Mesendoderm (in vitro differentiated cells): ENCODE data around the gene TMEM94.
"Not testable (repeated sequence)": the region's sequence is repeated elsewhere in the genome, so short reads cannot be mapped to it uniquely, and the experiment has no call there.

ENCODE experiments used
- DNase-seq: peaks from one replicate; pipeline ENCODE4 v3.0.0; 2013
- H2AK5ac ChIP-seq: 2 replicates; pipeline ENCODE4 v1.6.1; 2013; ENCODE audit warnings: low read length, inconsistent platforms
- H2BK120ac ChIP-seq: 2 replicates; pipeline ENCODE4 v1.6.1; 2013; ENCODE audit warnings: low read depth, mild to moderate bottlenecking, low read length, moderate library complexity, mixed read lengths
- H2BK15ac ChIP-seq: replicated peaks from 2 replicates; pipeline ENCODE4 v1.6.1; 2013; ENCODE audit warnings: low read depth, mild to moderate bottlenecking, moderate library complexity
- H2BK5ac ChIP-seq: 2 replicates; pipeline ENCODE4 v1.6.1; 2013; ENCODE audit warnings: low read length, inconsistent platforms
- H3K18ac ChIP-seq: 2 replicates; pipeline ENCODE4 v1.6.1; 2013; ENCODE audit warnings: mild to moderate bottlenecking, low read length, mixed read lengths
- H3K23ac ChIP-seq: one replicate; pipeline ENCODE4 v1.6.1; 2013; ENCODE audit warnings: low read length
- H3K27ac ChIP-seq: 2 replicates; pipeline ENCODE4 v1.5.1; 2013; ENCODE audit warnings: low read depth, mild to moderate bottlenecking, inconsistent platforms, low read length, moderate library complexity
- H3K27me3 ChIP-seq: 2 replicates; pipeline ENCODE4 v1.6.1; 2013; ENCODE audit warnings: low read length, control low read depth, mild to moderate bottlenecking, inconsistent platforms; ENCODE audit not compliant: insufficient read depth, poor library complexity
- H3K36me3 ChIP-seq: 2 replicates; pipeline ENCODE4 v1.6.1; 2013; ENCODE audit warnings: low read length, inconsistent platforms; ENCODE audit not compliant: control insufficient read depth, insufficient read depth
- H3K4ac ChIP-seq: one replicate; pipeline ENCODE4 v1.6.1; 2013; ENCODE audit warnings: low read depth, mild to moderate bottlenecking, low read length, moderate library complexity
- H3K4me1 ChIP-seq: 2 replicates; pipeline ENCODE4 v1.6.1; 2013; ENCODE audit warnings: low read depth, low read length, inconsistent platforms; ENCODE audit not compliant: control insufficient read depth
- H3K4me2 ChIP-seq: 2 replicates; pipeline ENCODE4 v1.6.1; 2013; ENCODE audit warnings: low read length
- H3K4me3 ChIP-seq: 2 replicates; pipeline ENCODE4 v1.5.1; 2013; ENCODE audit warnings: mild to moderate bottlenecking, low read length
- H3K56ac ChIP-seq: one replicate; pipeline ENCODE4 v1.6.1; 2013; ENCODE audit warnings: low read length
- H3K79me1 ChIP-seq: 2 replicates; pipeline ENCODE4 v1.6.1; 2013; ENCODE audit warnings: low read length, inconsistent platforms
- H3K79me2 ChIP-seq: 2 replicates; pipeline ENCODE4 v1.6.1; 2013; ENCODE audit warnings: mild to moderate bottlenecking, low read length; ENCODE audit not compliant: control insufficient read depth, insufficient read depth
- H3K9ac ChIP-seq: 2 replicates; pipeline ENCODE4 v1.6.1; 2013; ENCODE audit warnings: low read length, inconsistent platforms
- H4K5ac ChIP-seq: one replicate; pipeline ENCODE4 v1.6.1; 2013; ENCODE audit warnings: low read length
- H4K8ac ChIP-seq: one replicate; pipeline ENCODE4 v1.6.1; 2013; ENCODE audit warnings: low read depth, mild to moderate bottlenecking, control low read depth, low read length, moderate library complexity
- WGBS: extraction: QIAGEN DNeasy Blood & Tissue Kit; methylation state at CpG from one replicate; pipeline ENCODE4 v1.1.7; 2013; ENCODE audit warnings: low lambda C conversion rate, missing lambda C conversion rate; ENCODE audit not compliant: insufficient coverage; ENCODE audit errors: extremely low coverage; 5-methylcytosine and 5-hydroxymethylcytosine counted together

Gene TMEM94

GRCh38 chr17:75430159-75430974 is 26.1 kb upstream of the TMEM94 start:
- no peaks in the 10 kb centered on the region for H3K36me3 ChIP-seq
- no peak overlapping the region for H2AK5ac ChIP-seq
- peaks cover 2% of the 10 kb centered on the region for H3K4me1 ChIP-seq
- no peak overlapping the region for H4K5ac ChIP-seq
- WGBS: no CpG with 5 or more reads among the region's 11 CpGs
- H3K79me2 ChIP-seq: no peaks in the 10 kb centered on the region
- no peak overlapping the region for H3K4me2 ChIP-seq
- no peak overlapping the region for H2BK5ac ChIP-seq
- H2BK120ac ChIP-seq: no peak overlapping the region
- H3K23ac ChIP-seq: no peak overlapping the region
- no peak overlapping the region for H3K4ac ChIP-seq
- no peaks in the 10 kb centered on the region for H3K79me1 ChIP-seq
- no peak overlapping the region for H2BK15ac ChIP-seq
- H4K8ac ChIP-seq: no peak overlapping the region
- H3K27ac ChIP-seq: no peak overlapping the region
- DNase-seq: peak; percentile 96
- no peak overlapping the region for H3K4me3 ChIP-seq
- peak overlapping the region; percentile 14 for H3K18ac ChIP-seq
- H3K56ac ChIP-seq: peak overlapping the region; percentile 73
- no peaks in the 10 kb centered on the region for H3K27me3 ChIP-seq
- peak overlapping the region; percentile 38 for H3K9ac ChIP-seq

- no peak overlapping the region for H3K27ac ChIP-seq
- no peak overlapping the region for H2BK15ac ChIP-seq
- no peak overlapping the region for H2BK120ac ChIP-seq
- peaks cover 2% of the 10 kb centered on the region for H3K4me1 ChIP-seq
- no peak overlapping the region for H4K5ac ChIP-seq
- H3K4me2 ChIP-seq: no peak overlapping the region
- no peaks in the 10 kb centered on the region for H3K79me1 ChIP-seq
- H3K36me3 ChIP-seq: no peaks in the 10 kb centered on the region
- no peak overlapping the region for H3K18ac ChIP-seq
- no peak for DNase-seq
- no CpG with 5 or more reads among the region's 6 CpGs for WGBS
- no peak overlapping the region for H3K9ac ChIP-seq
- H2AK5ac ChIP-seq: no peak overlapping the region
- no peak overlapping the region for H4K8ac ChIP-seq
- no peak overlapping the region for H3K4ac ChIP-seq
- no peaks in the 10 kb centered on the region for H3K27me3 ChIP-seq
- no peak overlapping the region for H3K56ac ChIP-seq
- H3K23ac ChIP-seq: no peak overlapping the region
- H3K4me3 ChIP-seq: no peak overlapping the region
- H2BK5ac ChIP-seq: no peak overlapping the region
- no peaks in the 10 kb centered on the region for H3K79me2 ChIP-seq
Observed at GRCh38 chr17:75433218-75433783, 23.1 kb upstream of the TMEM94 start.

- H3K4me3 ChIP-seq, H3K4me1 ChIP-seq, H3K36me3 ChIP-seq, H2BK120ac ChIP-seq, DNase-seq, H3K9ac ChIP-seq, H3K4ac ChIP-seq, H3K79me1 ChIP-seq, H2BK5ac ChIP-seq, H2AK5ac ChIP-seq, H2BK15ac ChIP-seq, H3K56ac ChIP-seq, H3K23ac ChIP-seq, H3K27ac ChIP-seq, H4K8ac ChIP-seq, H3K18ac ChIP-seq, H4K5ac ChIP-seq, H3K79me2 ChIP-seq, H3K27me3 ChIP-seq, H3K4me2 ChIP-seq: not testable (repeated sequence)
- 100% methylated on average over 1 of the region's 6 CpGs for WGBS
Observed at GRCh38 chr17:75434433-75434832, 22.0 kb upstream of the TMEM94 start.

- WGBS: no CpG with 5 or more reads among the region's 8 CpGs
- not testable (repeated sequence) for H2BK15ac ChIP-seq, H3K36me3 ChIP-seq, H3K4ac ChIP-seq, H2AK5ac ChIP-seq, H4K8ac ChIP-seq, H3K4me3 ChIP-seq, H3K9ac ChIP-seq, H3K4me1 ChIP-seq, H3K79me2 ChIP-seq, H3K79me1 ChIP-seq, H4K5ac ChIP-seq, H3K4me2 ChIP-seq, H2BK5ac ChIP-seq, H3K27me3 ChIP-seq, H2BK120ac ChIP-seq, H3K27ac ChIP-seq, H3K23ac ChIP-seq, DNase-seq, H3K56ac ChIP-seq, H3K18ac ChIP-seq
Observed at GRCh38 chr17:75437404-75437803, 19.0 kb upstream of the TMEM94 start.

GRCh38 chr17:75439287-75439686 is 17.1 kb upstream of the TMEM94 start:
- Histone ChIP-seq H2AK5ac (no peak overlapping the region), H3K27me3 (no peaks in the 10 kb centered on the region), H3K23ac (no peak overlapping the region), H3K27ac (no peak overlapping the region), H3K4me2 (no peak overlapping the region), H3K9ac (no peak overlapping the region), H2BK120ac (no peak overlapping the region), H3K4ac (no peak overlapping the region), H3K4me1 (no peaks in the 10 kb centered on the region), H3K56ac (no peak overlapping the region), H3K18ac (no peak overlapping the region), H3K79me1 (no peaks in the 10 kb centered on the region), H3K4me3 (no peak overlapping the region), H4K5ac (no peak overlapping the region), H2BK15ac (no peak overlapping the region), H3K79me2 (no peaks in the 10 kb centered on the region), H3K36me3 (no peaks in the 10 kb centered on the region), H2BK5ac (no peak overlapping the region), H4K8ac (no peak overlapping the region)
- no CpG with 5 or more reads among the region's 2 CpGs for WGBS
- no peak for DNase-seq
